ENCODE results near the gene ANKRD45. TPM values are rescaled to one million over a fixed set of nuclear protein-coding genes. Genes with fewer than 3 reads are reported as not detected.

Gene ANKRD45
- total RNA-seq, 1 experiment from 2014 or later: not detected

GRCh38 chr1:173573596-173573995, 96.1 kb downstream of the ANKRD45 start:
- H3K4me2 ChIP-seq: no peak overlapping the region
- no peak for DNase-seq
- H4K20me1 ChIP-seq (ENCODE audit: insufficient read depth): no peaks in the 10 kb centered on the region
- ChIA-PET CTCF (no interaction called here), POLR2A (ENCODE audit: unreplicated experiment) (interaction anchor here (0.6 kb wide), 1 partner anchor 141 kb away, joined by 3 read pairs; the partner anchor contains the start of gene KLHL20)
- no peak overlapping the region for H3K4me3 ChIP-seq
- H3K4me1 ChIP-seq (replicated peaks; ENCODE audit: insufficient read depth): no peaks in the 10 kb centered on the region
- no peaks in the 10 kb centered on the region for H3K9me3 ChIP-seq (ENCODE audit: insufficient read depth, low read depth)
- intact Hi-C loops (cut with micrococcal nuclease; ENCODE audit: unreplicated experiment): no loop called here
- H2AFZ ChIP-seq: no peak overlapping the region
- no peaks in the 10 kb centered on the region for H3K36me3 ChIP-seq (ENCODE audit: low read depth)
- no peak overlapping the region for H3K27ac ChIP-seq
- no peaks in the 10 kb centered on the region for H3F3A ChIP-seq (ENCODE audit: insufficient read depth, low read depth)
- H3K27me3 ChIP-seq (ENCODE audit: insufficient read depth, low read depth): no peaks in the 10 kb centered on the region
- BruUV-seq (replicated peaks): no TSS peak
- no peaks in the 10 kb centered on the region for H3K79me2 ChIP-seq (ENCODE audit: low read depth)
- TF ChIP-seq CTCF (conservative IDR thresholded peaks at IDR 0.05) (no peak), EZH2 (IDR thresholded peaks at IDR 0.05; ENCODE audit: low read depth) (no peak)
- H3K9me2 ChIP-seq (ENCODE audit: insufficient read depth): no peaks in the 10 kb centered on the region

GRCh38 chr1:173572201-173572873, 97.3 kb downstream of the ANKRD45 start:
- Histone ChIP-seq H3K79me2 (ENCODE audit: low read depth) (no peaks in the 10 kb centered on the region), H3K4me2 (no peak overlapping the region), H3K27ac (no peak overlapping the region), H2AFZ (no peak overlapping the region), H3K9me2 (ENCODE audit: insufficient read depth) (no peaks in the 10 kb centered on the region), H3K4me1 (replicated peaks; ENCODE audit: insufficient read depth) (no peaks in the 10 kb centered on the region), H4K20me1 (ENCODE audit: insufficient read depth) (no peaks in the 10 kb centered on the region), H3K36me3 (ENCODE audit: low read depth) (no peaks in the 10 kb centered on the region), H3K4me3 (no peak overlapping the region), H3K27me3 (ENCODE audit: insufficient read depth, low read depth) (no peaks in the 10 kb centered on the region), H3F3A (ENCODE audit: insufficient read depth, low read depth) (no peaks in the 10 kb centered on the region), H3K9me3 (ENCODE audit: insufficient read depth, low read depth) (no peaks in the 10 kb centered on the region)
- TF ChIP-seq CTCF (conservative IDR thresholded peaks at IDR 0.05) (no peak), EZH2 (IDR thresholded peaks at IDR 0.05; ENCODE audit: low read depth) (no peak)
- no TSS peak for BruUV-seq (replicated peaks)
- ChIA-PET CTCF (no interaction called here), POLR2A (ENCODE audit: unreplicated experiment) (no interaction called here)
- DNase-seq: no peak
- intact Hi-C loops (cut with micrococcal nuclease; ENCODE audit: unreplicated experiment): no loop called here

GRCh38 chr1:173570370-173571007, 99.2 kb downstream of the ANKRD45 start:
- Histone ChIP-seq H3K4me2 (no peak overlapping the region), H3K36me3 (ENCODE audit: low read depth) (no peaks in the 10 kb centered on the region), H3K9me2 (ENCODE audit: insufficient read depth) (no peaks in the 10 kb centered on the region), H3F3A (ENCODE audit: insufficient read depth, low read depth) (no peaks in the 10 kb centered on the region), H4K20me1 (ENCODE audit: insufficient read depth) (no peaks in the 10 kb centered on the region), H3K79me2 (ENCODE audit: low read depth) (no peaks in the 10 kb centered on the region), H3K27me3 (ENCODE audit: insufficient read depth, low read depth) (no peaks in the 10 kb centered on the region), H3K4me3 (no peak overlapping the region), H3K4me1 (replicated peaks; ENCODE audit: insufficient read depth) (no peaks in the 10 kb centered on the region), H3K27ac (no peak overlapping the region), H3K9me3 (ENCODE audit: insufficient read depth, low read depth) (no peaks in the 10 kb centered on the region), H2AFZ (no peak overlapping the region)
- intact Hi-C loops (cut with micrococcal nuclease; ENCODE audit: unreplicated experiment): no loop called here
- DNase-seq: no peak
- POLR2A ChIA-PET (ENCODE audit: unreplicated experiment): interaction anchor here (0.5 kb wide), 1 partner anchor 61 kb away, joined by 3 read pairs; no protein-coding TSS in a partner anchor
- CTCF ChIA-PET: no interaction called here
- TF ChIP-seq CTCF (conservative IDR thresholded peaks at IDR 0.05): no peak
- no peak for TF ChIP-seq EZH2 (IDR thresholded peaks at IDR 0.05; ENCODE audit: low read depth)
- no TSS peak for BruUV-seq (replicated peaks)

All from PC-9 (cell line).